WTC11 (cell line): Measurements from ENCODE around the gene FIZ1.
A peak's percentile ranks its signal among the peaks of the same experiment; 100 is the strongest.

Source experiments
- CREB1 ChIP-seq: sonication (generic); formaldehyde crosslinking; IDR thresholded peaks from 2 replicates; pipeline ENCODE4 v1.8.0; 2023; ENCODE audit warnings: mild to moderate bottlenecking, missing genetic modification reagents
- EMX1 ChIP-seq: fragments of 250-450 bp; sonication (Bioruptor Pico); IDR thresholded peaks from 2 replicates; pipeline ENCODE4 v1.8.0; 2021; ENCODE audit warnings: mild to moderate bottlenecking
- ESRRA ChIP-seq: sonication (generic); formaldehyde crosslinking; IDR thresholded peaks from 2 replicates; pipeline ENCODE4 v1.8.1; 2022; ENCODE audit warnings: mild to moderate bottlenecking, missing genetic modification reagents, borderline replicate concordance
- ETV6 ChIP-seq: sonication (generic); formaldehyde crosslinking; IDR thresholded peaks from 2 replicates; pipeline ENCODE4 v1.8.1; 2022; ENCODE audit warnings: mild to moderate bottlenecking, missing genetic modification reagents
- JUN ChIP-seq: sonication (generic); formaldehyde crosslinking; IDR thresholded peaks from 2 replicates; pipeline ENCODE4 v1.8.0; 2023; ENCODE audit warnings: mild to moderate bottlenecking, missing genetic modification reagents
- NFYB ChIP-seq: sonication (generic); formaldehyde crosslinking; conservative IDR thresholded peaks from 2 replicates; pipeline ENCODE4 v1.8.0; 2022; ENCODE audit warnings: low read depth, missing genetic modification reagents
- SMAD3 ChIP-seq: sonication (generic); formaldehyde crosslinking; IDR thresholded peaks from 2 replicates; pipeline ENCODE4 v1.8.0; 2022; ENCODE audit warnings: missing genetic modification reagents, mild to moderate bottlenecking, borderline replicate concordance
- SP1 ChIP-seq: sonication (generic); formaldehyde crosslinking; conservative IDR thresholded peaks from 2 replicates; pipeline ENCODE4 v1.8.1; 2022; ENCODE audit warnings: missing genetic modification reagents
- TF ChIP-seq, protein P1 (sequence below): sonication (generic); formaldehyde crosslinking; IDR thresholded peaks from 2 replicates; pipeline ENCODE4 v1.8.1; 2023; ENCODE audit warnings: mild to moderate bottlenecking, missing genetic modification reagents, moderate library complexity
- TF ChIP-seq, protein P2 (sequence below): fragments of 200-600 bp; IDR thresholded peaks from 2 replicates; pipeline ENCODE4 v1.8.0; 2022; ENCODE audit warnings: antibody characterized with exemption

DNA sequence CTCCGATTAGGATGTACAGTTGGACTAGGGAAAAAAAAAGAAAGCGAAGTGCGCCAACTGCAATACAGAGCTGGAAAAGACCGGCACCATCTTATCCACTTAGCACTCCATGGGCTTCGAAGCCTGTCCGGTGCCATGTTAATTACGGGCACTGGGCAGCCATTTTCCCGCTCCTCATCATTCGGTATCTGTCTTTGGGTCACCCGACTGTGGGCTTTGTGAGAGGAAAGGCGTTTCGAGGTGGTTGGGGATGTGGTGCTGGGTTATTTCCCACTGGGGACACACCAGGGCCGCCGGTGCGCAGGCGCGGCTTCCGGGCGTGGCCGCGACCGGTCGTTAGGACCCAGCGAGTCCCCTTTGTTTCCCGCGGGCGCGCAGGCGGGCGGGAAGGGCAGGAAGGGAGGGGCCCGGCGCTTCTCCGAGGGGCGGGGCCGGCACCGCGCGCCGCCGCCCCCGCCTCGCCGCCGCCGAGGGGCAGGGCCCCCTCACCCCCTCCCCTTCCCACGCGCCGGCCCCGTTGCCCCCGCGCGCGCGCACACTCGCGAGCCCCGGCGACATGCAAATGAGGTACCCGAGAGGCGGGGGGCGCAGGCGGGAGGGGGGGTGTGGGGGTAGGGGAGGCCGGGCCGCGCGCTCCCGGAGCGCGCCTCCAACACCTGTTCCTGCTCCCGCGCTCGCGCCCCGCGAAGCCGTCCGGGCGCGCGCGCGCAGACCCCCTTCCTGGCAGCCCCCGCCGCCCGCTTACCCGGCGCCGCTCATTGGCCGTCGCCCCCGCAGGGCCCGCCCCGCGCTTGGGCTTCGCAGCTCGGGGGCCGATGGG lies 735 bp upstream of the FIZ1 start, which contains the start of gene ZNF524:
- TF ChIP-seq SP1 (CRISPR knock-in tag) (peak; percentile 74), JUN (CRISPR knock-in tag) (no peak), SMAD3 (no peak), CREB1 (no peak), ETV6 (CRISPR knock-in tag) (no peak), ESRRA (CRISPR knock-in tag) (no peak), NFYB (CRISPR knock-in tag) (peak; percentile 63; the same call in 1 of the 2 replicates), EMX1 (CRISPR knock-in tag) (no peak)
- TF ChIP-seq, protein P1, sequence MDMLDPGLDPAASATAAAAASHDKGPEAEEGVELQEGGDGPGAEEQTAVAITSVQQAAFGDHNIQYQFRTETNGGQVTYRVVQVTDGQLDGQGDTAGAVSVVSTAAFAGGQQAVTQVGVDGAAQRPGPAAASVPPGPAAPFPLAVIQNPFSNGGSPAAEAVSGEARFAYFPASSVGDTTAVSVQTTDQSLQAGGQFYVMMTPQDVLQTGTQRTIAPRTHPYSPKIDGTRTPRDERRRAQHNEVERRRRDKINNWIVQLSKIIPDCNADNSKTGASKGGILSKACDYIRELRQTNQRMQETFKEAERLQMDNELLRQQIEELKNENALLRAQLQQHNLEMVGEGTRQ, result no peak
- TF ChIP-seq, protein P2, sequence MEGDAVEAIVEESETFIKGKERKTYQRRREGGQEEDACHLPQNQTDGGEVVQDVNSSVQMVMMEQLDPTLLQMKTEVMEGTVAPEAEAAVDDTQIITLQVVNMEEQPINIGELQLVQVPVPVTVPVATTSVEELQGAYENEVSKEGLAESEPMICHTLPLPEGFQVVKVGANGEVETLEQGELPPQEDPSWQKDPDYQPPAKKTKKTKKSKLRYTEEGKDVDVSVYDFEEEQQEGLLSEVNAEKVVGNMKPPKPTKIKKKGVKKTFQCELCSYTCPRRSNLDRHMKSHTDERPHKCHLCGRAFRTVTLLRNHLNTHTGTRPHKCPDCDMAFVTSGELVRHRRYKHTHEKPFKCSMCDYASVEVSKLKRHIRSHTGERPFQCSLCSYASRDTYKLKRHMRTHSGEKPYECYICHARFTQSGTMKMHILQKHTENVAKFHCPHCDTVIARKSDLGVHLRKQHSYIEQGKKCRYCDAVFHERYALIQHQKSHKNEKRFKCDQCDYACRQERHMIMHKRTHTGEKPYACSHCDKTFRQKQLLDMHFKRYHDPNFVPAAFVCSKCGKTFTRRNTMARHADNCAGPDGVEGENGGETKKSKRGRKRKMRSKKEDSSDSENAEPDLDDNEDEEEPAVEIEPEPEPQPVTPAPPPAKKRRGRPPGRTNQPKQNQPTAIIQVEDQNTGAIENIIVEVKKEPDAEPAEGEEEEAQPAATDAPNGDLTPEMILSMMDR, result no peak
